ENCODE results near the gene GPM6B.

GPM6B gene

DNA sequence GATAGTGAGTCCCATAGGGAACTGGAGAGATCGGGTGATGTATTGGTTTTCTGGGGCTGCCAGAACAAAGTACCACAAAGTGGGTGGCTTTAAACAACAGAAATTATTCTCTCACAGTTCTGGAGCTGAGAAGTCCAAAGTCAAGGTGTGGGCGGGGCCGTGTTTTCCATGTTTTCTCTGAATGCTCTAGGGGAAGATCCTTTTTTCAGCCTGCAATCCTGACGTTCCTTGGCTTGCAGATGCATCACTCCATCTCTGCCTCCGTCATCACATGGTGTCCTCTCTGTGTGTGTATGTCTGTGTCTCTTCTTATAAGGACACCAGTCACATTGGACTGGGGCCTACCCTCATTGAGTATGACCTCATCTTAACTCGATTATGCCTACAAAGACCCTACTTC lies 7.9 kb upstream of the GPM6B start:
- DNase-seq = no peak

DNA sequence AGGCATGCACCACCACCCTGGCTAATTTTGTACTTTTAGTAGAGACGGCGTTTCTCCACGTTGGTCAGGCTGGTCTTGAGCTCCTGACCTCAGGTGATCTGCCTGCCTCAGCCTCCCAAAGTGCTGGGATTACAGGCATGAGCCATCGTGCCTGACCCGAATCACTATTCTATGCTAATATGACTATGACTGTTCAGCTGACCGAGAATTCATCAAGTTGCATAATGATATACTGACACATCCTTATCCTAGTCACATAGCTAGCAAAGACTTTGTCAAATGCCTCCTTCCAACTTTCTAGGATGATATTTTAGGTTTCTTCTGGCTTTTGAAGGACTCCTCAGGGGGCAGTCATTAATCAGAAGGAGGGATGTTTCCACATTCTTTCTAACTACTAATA lies 4.8 kb upstream of the GPM6B start:
- DNase-seq = no peak

DNA sequence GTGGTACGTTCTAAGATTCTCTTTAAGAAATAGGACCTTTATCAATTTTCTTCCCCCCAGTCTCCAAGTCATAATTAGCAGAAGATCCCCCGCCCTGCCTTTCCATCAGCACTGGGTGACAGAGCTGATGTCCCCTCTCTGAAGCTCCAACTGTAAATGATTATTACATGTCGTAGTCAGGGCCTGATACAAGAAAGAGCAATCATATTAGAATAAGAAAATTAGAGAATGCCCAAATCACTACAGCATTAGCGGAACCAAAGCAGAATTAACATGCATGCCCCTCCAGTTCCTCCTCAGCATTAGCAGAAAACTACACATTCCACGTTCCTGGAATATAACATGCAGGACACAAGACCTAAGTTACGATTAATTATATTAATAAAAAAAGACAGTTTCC lies 717 bp downstream of the GPM6B start:
- DNase-seq = no peak

DNA sequence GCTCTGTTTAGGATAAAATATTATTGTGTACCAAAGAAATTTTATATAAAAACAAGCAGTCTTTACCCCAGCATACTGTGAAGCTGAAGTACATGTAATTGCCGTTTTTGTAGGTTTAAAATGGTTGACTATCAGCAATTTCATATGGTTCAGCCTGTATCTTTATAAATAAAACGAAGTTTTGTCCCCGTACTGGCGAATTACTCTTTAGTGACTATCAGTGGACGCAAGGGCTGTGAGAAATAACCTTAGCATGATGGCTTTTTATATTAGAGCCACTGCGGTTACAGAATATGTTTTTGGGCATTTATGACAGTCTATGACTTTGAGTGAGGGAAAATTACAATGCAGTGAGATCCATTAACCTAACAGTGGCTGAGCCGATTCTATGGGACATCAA lies 1.2 kb downstream of the GPM6B start:
- DNase-seq = no peak

DNA sequence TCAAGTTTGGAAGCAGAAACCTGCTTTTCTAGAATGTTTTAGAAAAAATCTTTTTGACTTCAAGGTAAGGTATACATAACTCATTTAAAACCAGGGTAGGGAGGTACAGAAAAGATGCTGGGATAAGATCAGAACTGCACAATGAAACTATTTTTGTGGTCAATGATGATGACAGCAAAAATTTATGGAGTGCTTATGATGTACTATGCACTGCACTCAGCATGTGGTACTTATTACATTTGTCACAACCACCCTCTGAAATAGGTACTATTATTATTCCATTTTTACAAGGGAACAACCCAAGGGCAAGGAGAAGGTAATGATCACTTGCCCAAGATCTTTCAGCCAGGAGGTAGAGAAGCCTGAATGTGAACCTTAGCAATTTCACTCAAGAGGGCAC lies 8.0 kb downstream of the GPM6B start:
- no peak for DNase-seq

DNA sequence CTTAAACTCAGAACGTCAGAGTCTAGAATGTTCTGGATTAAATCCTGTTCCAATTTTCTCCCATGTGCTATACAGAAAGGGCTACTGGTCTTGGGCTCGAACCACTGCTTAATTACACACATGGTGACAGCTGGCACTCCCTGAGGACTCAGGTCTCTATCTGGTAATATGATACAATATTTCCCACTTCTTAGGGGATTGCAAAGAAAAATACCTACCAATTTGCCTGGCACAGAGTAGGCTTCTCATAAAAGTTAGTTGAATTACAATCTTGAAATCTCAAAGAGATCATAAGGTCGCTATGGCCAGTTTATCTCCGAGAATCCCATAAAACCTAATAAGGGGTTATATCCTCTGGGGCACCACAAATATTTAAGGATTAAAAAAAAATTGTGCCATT lies 8.6 kb downstream of the GPM6B start:
- no peak for DNase-seq

DNA sequence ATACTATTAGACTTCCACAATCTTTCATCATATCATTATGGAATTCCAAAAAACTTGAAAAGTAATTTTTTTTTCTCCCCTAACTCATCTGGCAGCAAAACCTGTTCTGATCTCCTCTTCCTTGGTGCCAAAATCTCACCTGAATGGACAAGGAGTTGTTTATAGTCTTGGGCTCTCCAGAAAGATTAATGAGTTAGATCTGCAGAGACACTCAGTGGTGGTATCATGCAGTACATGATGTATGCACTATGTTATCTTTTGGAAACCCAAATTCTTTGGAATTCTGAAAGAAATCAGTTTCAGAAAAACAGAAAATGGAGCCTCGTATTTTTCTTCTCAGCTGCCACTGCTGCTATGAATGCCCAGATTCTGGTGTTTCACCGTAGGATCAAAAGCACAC lies 11.7 kb downstream of the GPM6B start:
- DNase-seq = no peak

DNA sequence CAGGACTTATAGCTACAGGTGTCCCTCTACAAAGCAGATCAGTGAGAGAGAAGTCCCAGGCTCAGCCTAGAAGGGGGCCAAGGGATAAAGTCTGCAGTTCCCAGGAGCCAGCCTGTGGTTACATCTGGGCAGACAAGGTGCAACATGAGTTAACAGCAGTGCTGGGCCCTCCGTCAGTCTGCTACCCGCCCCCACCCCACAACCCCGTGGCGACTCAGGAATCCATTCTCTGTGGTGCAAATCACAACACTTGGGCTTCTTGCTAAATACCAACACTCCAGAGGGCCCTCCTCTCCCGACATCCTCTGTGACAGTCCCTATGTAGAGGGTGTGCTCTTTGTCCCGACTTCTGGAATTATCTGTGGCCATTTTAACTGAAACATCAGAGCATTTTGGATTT lies 13.8 kb downstream of the GPM6B start:
- DNase-seq = no peak

DNA sequence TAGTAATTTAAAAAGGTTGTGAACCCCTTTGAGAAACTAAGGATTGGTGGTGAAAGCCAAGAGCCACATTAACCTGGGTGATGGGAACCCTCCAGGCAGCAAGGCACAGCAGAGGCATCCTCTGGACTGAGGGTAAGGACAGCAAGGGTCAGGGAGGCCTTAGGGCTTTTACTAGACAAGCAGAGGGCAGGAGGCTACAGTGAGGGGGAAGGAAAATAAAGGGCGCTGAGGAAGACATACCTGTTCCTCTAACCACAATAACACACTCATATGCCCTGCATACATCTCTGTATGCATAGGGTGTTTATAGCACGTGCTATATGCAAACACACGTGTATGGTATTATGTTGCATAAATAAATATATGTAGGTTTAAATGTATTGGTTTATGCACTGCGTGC lies 18.7 kb downstream of the GPM6B start:
- DNase-seq = no peak

DNA sequence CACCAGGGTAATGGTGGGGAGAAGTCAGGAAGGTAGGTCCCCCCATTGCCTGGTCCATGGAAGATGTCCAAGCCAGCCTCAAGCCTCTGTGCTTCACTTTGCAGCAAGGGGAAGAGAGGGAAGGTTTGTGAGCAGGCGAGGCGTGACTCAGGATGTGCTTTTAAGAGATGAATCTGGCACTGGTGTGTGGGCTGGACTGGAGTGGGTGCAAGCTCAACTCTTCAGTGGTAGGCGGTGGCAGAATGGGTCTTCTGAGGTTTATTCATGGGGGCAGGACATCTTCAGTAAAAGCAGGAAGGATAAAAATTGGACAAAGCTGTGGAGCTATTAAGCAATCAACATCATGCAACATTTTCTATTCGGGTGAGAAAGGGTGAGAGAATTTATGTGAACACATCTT lies 19.4 kb downstream of the GPM6B start:
- no peak for DNase-seq

DNA sequence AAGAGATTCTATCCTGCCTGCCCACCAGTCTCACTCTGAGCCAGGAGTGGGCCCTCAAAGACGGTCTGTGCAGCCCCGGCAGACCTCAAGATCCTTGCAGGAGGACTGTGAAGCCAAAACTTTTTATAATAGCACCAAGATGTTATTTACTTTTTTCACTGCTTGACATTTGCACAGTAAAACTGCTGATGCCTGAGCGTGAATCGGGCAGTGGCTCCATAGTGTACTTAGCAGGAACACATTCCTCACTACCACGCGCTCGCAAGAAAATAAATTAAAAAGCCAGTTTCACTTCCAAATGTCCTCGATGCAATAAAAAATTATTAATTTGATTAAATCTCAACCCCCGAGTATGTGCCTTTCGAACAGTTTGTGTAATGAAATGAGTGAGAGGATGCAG lies 22.5 kb downstream of the GPM6B start:
- DNase-seq = no peak

DNA sequence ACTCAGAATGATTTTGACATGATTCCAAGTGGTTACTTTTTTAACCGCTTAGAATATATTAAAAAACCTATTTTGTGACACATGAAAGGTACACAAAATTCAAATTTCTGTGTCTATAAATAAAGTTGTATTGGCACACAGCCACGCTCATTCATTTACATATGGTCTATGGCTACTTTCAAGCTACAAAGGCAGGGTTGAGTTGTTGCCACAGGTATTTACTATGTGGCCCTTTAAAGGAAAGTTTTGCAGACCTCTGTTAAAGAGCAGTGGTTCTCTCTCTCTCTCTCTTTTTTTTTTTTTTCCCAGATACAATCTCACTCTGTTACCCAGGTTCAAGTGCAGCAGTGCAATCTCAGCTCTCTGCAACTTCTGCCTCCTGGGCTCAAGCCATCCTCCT lies 23.0 kb downstream of the GPM6B start:
- DNase-seq = no peak

DNA sequence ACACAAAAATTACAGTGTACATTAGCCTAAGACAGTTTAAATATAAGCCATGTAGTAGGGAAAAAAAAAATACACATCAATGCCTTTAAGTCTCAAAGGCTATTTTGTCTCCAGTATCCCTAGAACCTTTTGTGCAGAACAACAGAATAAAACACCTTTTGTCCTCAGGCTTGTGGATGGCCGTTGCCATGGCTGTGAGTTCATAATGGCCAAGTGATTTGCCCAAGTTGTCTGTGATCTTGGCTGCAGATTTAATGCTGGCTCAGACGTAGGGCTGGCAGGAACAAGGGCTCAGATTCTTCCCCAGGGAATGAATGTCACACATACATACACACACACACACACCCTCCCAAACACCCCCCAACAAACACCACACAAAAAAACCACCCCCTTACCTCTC lies 25.3 kb downstream of the GPM6B start:
- DNase-seq = no peak

DNA sequence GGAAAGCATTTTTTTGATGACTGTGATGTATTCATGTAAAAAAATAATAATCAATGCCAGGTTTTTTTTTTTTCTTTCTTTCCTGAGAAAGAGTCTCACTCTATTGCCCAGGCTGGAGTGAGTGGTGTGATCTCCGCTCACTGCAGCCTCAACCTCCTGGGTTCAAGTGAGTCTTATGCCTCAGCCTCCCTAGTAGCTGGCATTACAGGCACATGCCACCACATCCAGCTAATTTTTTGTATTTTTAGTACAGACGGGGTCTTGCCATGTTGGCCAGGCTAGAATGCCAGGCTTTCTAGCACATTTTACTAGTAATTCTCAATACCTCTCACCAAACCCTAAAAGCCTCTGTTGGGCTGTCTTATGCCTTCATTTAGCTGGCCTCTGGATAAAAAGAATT lies 25.7 kb downstream of the GPM6B start:
- DNase-seq = no peak

DNA sequence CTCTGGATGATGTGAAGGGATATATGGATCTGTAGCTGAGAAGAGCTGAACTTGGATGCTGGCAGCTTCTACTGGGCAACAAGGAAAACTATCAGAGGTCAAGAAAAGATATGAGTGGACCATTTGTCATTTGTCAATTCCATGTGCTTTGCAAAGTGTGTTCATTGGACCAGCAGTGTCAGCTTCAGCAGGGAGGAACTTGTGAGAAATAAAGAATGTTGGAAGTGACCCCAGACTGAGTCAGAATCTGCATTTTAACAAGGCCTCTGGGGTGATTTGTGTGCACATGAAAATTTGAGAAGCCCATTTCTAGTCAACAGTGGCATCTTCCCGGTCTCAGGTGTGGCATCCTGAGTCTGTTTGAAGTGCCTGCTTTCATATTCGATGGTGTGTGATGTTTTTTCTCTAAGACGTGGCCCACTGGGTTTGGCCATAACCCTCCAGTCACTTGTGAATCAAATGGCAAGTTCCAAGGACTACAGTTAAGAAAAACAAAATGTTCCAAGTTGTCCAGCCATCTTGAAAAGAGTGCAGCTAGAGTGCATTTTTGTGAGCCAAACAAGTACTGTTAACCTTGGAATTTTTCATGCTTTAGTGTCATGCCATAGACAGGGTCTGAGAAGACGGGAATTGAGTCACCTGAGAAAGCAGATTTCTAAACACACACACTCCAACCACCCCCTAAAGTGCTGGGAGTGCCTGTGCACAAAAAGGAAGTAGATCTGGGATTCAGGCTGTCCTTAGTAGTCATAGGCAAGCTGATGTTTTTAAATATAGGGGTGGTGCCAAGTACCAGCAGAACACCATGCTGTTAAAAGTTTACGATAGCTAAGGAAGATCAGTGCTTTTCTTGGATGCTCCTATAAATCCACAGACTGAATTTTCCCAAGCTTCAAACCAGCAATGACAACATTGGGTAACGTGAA lies 26.4 kb downstream of the GPM6B start:
- no peak for DNase-seq

DNA sequence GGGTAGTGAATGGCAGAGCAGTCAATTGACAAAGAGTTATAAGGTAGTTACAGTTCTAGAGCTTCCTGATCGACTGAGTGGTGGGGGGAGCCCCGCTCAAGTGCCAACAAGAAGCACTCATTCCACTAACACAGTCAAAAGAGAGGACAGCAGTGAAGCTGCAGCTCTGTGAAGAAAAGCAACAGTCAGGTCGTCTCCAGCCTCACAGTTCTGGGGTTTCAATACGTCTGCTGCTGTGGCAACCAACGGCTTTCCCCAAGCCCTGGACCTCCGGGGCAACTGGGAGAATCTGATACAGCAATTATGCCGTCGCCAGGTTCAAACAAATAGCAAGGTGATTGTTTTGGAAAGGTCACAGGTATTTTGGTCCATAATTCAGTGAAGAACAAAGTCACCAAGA lies 30.8 kb downstream of the GPM6B start:
- no peak for DNase-seq

DNA sequence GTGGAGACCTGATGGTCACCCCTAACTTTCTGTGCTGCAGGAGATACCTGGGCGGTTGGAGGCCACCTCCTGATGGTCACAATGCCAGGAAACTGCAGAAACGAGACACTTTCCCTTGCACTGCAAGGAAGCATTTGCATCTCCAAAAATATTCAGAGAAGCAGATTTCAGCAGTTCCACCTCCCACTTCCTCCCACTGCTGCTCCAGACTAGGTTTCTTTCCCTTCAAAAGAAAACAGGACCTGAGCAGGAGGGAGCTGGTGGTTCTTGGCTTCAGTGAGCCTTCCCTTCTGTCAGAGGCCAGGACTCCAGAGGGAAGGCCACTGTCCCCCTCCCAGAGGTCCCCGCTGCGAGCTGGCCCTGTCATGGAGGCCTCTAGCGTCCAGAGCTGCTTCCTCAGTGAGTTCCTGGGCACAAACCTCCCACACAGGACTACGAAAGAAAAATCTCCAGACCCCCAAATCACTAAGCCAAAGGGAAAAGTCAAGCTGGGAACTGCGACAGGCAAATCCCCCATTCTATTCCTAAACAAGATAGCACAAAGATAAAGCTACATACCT lies 35.9 kb downstream of the GPM6B start:
- DNase-seq = no peak

DNA sequence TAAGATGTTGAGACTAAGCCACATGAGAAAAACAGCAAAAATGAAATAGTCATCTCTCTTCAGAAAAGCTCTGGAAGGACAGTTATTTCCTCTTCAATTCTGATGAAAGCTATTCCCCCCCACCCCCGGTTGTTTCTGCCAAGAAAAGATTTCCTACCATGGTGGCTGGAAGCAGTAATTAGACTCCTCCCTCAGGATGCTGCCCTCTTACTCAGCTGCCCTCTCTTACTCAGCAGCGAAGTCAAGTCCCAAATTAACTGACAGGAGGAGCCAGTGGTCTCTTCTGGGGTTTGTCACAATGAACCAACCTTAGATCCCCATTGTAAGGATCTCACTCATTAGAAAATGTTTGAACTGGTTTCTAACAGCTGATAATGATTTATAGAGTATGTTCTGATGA lies 38.0 kb downstream of the GPM6B start:
- DNase-seq = no peak

DNA sequence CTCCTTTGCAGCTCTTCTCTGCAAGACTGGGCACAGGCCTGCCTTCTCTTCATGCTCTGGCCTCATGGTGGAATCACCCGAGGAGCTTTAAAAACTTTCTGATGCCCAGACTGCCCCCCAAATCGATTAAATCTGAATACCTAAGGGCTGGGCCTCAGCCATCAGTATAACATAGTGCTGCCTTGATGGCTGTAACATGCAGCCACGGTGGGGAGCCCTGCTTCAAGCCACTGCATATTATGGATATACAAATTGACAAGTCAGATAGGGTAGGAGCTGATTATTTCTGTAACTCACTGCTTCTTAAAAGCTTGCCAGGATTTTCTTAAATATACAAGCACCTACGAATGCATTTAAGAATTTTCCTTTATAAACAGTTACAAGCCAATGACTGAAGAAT lies 40.5 kb downstream of the GPM6B start:
- DNase-seq = no peak

DNA sequence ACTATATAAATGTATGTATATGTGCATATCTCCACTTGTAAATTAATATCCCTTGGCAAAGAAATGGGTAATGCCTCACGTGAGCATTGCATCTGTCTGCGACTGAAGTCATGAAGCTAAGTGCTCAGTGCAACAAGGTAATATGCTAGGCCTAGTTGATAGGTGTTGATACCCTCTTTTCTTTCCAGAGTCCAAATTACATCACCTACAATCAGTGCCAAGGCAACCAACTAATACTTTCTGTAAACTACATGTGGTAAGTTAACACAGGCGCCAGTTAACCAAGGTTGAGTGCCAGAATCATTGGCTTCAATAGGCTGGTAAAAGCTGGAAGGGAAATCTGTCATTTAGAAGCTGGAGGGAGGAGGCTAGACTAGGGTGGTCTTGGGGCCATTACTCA lies 41.1 kb downstream of the GPM6B start:
- DNase-seq = no peak

DNA sequence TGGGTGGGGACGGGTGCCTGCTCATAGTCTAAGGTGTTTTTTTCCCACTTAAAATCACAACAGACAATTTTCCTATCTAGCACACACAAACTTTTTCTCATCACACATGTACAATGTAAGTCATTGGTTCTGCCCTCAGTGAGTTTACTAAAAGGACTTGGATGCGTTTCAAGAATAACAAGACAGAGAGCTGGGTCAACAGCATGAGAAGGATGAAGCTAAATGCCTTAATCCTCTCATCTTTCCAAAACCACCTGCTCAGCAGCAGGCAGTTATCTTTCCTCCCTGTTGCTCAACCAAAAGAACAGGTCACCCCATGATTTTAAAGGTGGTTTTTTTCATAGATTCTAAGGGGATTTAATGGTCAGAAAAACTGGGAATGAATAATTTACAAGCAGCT lies 42.2 kb downstream of the GPM6B start:
- no peak for DNase-seq

DNA sequence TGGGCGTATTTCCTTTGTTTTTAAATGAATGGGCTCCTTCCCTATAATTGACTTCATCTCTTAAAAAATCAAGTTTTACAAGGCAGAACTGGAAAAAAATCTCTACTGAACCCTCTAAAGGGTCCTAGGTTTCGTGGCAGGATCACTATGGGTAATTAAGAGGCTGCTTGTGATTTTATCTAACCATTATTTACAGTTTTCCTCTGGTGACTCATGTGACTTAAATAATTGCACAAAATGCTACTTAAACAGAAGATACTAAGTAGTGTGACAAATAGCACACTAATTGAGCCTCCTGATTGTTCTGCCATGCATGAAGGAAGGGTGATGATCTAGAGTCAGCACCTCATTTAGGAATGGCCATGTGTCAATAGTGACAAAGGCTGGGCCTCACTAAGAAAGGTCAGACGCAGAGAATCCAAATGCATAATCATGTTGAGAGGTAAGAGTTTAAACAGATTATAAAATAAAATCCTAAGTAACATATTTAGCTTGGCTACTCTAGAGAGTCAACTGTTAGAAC lies 46.8 kb downstream of the GPM6B start:
- DNase-seq = no peak

DNA sequence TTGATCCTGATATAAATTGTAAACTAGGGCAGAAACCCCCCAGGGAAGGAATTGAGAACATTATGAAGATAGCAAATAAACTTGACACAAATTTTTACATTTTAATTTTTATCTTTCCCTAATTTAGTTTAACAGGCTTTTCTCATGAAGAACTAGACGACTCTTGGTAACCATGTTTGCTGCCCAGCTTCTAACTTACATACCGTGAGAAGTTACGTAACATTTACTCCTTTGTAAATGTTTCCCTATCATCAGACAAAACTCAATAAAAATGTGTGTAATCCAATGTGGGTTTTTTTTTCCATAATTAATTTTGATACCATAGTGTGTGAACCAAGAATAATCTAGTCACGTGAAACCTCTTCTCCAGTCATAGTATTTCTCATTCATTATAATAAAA lies 48.0 kb downstream of the GPM6B start:
- no peak for DNase-seq

DNA sequence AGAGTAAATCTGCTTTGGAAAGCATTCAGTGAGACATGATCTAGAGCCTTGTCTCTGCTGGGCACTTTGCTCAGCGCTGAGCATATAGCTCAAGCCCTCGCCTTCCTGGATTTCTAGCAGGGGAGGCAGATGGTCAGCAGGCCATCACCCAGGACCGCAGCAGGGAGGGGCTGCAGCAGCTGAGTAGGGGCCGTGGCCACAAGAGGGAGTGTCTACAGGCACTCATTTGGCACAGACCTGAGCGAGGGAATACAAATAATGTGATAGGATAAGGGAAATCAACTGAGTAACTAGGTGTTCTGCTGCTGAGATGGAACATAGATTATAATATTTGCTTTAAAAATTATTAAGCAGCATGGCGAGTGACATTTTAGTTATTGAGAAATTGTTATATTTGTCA lies 52.1 kb downstream of the GPM6B start:
- no peak for DNase-seq

DNA sequence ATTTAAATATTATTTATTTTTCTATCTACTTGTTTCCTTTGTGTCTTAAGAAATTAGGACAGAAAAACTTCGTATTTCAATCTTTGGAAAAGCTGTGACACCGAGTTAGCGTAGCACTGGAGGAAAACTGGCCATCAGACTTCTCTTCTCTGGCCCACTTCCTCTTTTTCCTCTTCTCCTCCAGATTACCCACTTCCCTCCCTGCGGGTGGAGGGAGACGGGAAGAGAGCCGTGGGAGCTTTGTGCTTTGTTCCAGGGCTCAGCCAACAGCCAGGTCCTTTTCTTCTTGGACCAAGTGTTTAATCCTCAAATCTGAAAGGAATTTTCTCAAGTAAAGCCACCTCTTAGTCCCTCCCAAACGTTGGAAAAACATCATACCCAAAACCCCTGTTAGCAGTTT lies 52.6 kb downstream of the GPM6B start:
- DNase-seq = no peak
